ENCODE results near the gene TTC7B.

The TTC7B gene

GRCh38 chr14:90733139-90733808 lies 83.0 kb downstream of the TTC7B start:
- no peak for DNase-seq

- no peak for DNase-seq
Measured at GRCh38 chr14:90732718-90733117, 83.5 kb downstream of the TTC7B start.

DNA sequence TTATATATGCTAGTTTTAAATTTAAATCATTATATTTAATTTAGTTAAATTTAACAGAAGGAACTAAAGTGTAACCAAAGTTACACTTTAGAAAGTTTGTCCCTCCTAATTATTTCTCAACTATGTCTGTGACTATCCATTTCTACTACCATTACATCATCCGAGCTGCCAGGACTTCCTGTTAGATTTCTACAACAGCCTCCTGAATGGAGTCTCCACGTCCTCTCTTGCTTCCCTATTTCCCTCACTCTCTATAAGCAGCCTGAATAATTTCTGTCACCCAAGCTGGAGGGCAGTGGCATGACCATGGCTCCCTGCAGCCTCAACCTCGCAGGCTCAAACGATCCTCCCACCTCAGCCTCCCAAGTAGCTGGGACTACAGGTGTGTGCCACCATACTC lies 84.1 kb downstream of the TTC7B start:
- DNase-seq: no peak

DNA sequence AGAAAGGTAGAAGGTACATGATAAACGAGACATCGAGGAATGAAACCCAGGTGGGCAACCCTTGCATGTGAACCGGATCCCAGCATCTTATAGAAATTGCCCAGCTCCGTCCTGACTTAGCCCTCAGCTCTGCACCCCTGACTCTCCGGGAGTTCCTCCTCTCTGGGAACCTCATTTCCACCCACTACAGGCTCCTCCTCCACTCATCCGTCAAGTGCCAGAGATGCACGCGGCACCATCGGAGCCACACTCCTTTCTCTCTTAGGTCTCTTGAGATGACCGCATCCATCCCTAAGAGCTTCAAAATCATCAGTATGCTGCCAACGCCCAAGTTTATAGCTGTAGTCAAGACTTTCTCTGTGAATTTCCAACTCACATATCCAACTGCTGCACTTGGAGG lies 84.7 kb downstream of the TTC7B start:
- DNase-seq: no peak

- DNase-seq: no peak
Measured at GRCh38 chr14:90730206-90730766, 85.9 kb downstream of the TTC7B start.

GRCh38 chr14:90728951-90729350 lies 87.3 kb downstream of the TTC7B start:
- DNase-seq: no peak

DNA sequence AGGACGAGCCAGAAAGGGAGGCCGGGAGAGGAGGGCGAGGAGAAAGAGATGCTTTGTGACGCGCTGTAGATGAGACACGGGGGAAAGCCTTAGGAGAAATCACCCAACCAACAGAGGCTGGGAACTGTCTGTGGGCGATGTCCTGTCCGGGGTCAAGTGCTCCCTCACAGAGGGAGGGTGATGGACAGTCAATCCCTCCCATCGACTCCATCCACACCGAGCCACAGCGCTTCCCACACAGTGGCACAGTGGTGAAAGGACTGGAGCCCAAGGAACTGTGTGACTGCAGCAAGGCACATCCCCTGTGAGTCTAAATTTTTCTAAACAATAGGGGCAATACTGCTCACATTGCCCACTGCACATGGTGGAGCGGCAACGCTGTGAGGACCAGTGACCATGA lies 89.1 kb downstream of the TTC7B start:
- no peak for DNase-seq

DNA sequence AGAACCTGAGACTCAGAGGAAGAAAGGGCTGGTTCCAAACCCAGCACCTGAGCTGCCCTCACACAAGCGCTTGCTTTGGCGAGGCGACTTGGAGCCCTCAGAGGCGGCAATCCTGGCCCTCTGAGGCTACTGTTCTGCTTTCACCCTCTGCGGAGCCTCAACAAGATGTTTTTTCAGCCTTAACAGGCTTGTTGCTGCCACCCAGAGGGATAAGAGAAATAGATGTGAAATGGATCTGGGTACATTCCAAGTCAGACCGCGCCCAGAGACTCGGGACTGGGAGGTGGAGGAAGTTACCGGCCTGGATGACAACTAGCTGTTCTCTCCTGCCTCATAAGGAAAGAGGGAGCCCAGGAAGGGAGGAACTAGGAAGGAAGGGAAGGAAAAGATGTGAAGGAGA lies 89.6 kb downstream of the TTC7B start:
- no peak for DNase-seq

DNA sequence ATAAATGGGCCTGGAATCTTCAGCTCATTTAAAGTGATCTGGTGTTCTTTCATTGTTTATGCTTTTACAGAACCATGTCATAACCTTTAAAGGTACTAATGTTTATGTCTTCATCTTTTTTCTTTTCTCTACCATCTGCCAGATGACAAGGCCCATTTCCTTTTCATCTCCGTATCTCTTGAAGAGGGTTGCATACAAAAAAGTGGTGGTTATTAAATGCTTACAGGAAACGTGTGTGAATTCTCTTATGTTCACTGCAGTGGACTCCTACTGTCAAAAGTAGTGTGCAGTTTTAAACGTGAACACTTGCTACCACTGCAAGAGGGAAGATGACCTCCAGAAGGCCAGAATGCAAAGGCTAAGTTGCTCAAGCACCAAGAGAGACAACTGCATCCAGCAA lies 91.4 kb downstream of the TTC7B start:
- no peak for DNase-seq

DNA sequence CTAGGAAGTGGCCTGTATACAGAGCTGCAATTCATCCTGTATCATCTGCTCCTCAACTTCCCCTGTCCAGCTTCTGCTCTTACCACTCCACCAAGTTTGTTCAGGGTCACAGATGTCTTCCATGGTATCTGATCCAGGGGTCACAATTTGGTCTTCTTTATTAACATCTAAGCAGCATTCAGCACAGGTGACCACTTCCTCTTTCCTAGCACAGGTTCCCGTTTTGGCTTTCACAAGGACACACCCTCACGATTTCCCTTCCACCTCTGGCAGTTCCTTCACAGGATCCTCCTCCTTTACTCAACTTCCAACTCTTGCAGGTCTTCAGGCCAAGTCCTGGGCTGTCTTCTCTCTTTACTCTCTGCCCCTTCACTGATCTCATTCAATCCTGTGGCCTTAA lies 93.6 kb downstream of the TTC7B start:
- no peak for DNase-seq

DNA sequence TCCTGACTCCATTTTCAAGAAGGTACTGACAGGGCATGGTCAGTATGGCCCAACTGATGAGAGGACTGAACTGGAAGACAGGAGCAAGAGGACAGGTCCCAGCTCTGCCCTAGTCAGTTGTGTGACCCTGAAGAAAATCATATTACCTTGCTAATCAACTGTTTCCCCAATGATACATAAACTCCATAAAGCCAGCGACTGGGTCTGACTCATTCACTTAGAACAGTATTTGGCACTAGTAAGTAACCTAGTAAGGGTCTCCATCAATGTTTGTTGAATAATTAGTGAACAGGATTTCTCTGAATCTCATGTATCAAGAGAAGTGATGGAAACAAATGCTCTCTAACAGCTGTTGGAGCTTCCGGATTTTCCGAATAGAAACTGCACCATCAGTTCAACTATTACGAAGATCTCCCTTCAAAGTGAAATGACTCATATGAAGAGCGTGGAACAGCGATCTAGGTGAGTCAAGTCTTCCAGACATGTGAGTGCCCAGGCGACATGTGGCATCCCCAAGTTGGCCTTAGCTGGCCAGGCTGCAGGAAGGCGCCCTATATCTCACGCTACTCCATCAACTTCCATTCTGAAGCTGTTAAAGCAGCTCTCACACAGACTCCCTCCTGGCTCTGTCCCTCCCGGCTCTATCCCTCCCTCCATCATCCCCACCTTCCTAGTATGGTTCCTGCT lies 94.5 kb downstream of the TTC7B start:
- no peak for DNase-seq

DNA sequence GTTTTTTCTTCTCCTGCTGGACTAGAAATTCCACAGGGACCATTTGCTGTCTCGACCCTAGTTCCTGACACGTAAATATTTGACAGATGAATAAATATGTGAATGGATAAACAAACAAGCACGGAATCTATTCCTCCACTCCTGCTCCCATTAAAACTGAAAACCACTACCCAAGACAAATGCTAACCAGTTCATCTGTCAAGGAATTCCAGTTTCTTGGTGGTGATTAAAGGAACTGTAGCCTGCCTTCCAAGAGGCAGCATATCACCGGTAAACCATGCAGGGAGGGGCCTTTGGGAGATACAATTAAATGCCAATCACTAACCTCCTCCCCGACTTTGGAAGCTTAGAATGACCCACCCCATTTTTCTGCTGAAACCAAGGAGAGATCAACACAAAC lies 95.4 kb downstream of the TTC7B start:
- no peak for DNase-seq

- no peak for DNase-seq
Measured at GRCh38 chr14:90720336-90720735, 95.9 kb downstream of the TTC7B start.

DNA sequence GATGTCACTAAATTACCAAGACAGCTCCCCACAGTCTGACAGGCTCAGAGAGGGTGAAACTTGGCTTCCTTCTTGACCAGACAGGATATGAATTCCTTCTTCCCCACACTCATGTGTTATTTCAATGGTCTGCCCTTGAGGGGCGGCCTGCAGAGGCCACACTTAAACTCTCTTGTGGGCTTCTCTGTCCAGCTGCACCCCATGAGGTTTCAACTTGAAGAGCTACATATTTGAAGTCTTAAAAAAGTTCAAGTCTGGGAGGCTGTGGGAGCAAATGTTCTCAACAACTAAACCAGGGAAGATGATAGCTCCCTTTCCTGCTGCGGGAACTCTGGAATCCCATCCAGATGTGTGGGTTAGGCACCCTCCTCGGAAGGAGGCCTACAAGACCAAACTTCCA lies 98.3 kb downstream of the TTC7B start:
- no peak for DNase-seq

DNA sequence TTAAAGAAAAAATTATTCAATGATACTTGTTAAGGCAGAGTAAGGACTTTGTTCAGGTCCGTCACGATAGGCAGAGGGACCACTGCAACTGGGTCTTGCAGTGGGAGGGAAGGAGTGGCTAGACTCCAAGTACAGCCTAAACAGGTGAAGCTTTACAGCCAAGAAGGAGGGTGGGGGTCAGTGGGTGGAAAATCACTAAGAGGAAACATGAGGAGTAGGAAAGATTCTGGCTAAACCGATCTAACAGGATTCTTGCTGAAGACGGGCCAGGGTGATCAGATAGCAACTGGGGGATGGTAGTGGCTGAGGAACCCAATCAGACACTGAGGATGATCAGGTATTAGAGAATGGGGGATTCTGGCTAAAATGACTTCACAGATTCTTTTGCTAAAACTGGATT lies 100.2 kb downstream of the TTC7B start:
- no peak for DNase-seq

DNA sequence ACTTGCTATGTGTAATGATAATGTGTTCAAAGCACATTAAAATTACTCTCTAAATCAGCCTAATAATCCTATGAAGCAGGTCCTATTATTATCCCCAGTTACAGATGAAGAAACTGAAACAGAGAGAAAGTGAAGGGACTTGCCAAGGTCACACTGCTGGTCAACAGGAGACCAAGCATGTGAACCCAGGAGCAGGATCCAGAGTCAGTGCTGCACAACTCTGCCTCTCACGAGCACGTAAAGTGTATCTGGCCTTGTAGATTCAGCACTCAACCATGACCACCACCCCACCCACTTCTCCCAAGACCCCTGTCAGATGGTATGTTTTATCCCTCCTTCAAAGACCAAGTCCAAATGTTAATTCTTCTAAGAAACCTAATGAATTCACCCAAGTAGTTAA lies 100.7 kb downstream of the TTC7B start:
- DNase-seq: no peak

DNA sequence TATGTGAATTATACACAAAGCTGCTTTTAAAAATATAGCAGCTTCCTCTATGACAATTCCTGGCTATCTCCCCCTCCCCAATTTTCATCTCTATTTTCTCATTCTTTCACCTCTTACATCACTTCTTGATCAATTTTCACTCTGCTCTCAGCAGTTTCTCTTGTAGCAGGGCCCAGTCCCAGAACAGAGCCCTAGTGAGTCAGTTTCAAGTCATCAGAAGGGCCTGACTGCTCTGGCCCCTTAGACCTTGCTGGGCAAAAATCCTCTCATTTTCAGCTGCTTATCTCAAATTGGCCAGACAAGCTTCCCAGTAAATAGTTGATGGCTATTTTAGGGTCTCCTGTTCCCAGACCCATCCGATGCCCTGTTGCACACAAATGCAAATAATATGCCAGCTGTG lies 101.4 kb downstream of the TTC7B start:
- DNase-seq: no peak

GRCh38 chr14:90704738-90705392 lies 111.4 kb downstream of the TTC7B start:
- DNase-seq: no peak

DNA sequence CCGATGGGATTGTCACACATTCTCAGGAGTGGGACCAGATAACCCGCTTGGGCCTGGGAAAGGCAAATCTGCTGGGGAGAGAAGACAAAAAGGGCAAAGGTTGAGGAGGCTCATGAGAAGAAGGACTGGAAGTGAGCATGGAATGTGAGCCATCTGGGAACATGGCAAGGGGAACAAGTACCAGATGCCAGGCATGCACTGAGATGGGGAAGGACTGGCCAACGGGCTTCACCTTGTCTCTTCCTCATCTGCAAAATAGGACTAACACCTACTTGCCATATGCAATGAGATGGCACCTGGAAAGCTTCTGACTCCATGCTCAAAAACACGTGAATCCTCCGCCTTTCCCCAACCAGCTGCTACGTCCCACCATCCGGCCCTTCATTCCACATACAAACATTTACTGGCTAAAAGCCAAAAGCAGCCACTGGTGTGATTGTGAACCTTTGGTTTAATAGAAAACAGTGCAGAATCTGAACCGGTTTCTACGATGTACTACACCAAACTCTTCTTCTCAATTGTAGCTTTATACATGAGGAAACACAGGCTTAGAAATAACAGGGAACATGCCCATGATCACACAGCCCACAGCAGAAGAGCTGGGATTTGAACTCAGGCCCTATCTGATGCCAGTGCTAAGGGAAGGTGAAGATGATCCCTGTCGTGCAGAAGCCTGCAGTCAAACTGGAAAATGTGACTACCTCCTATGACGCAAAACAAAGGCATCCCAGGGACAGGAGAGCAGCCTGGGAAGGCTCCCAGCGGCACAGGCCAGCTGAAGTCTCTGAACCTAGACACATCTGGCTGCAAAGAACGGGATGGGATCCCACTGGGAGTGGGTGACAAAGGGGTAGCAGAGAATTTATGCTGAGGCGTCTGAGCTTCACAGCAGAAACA lies 112.1 kb downstream of the TTC7B start:
- no peak for DNase-seq

- no peak for DNase-seq
Measured at GRCh38 chr14:90700933-90701776, 115.1 kb downstream of the TTC7B start.

- DNase-seq: no peak
Measured at GRCh38 chr14:90699016-90699415, 117.2 kb downstream of the TTC7B start.

DNA sequence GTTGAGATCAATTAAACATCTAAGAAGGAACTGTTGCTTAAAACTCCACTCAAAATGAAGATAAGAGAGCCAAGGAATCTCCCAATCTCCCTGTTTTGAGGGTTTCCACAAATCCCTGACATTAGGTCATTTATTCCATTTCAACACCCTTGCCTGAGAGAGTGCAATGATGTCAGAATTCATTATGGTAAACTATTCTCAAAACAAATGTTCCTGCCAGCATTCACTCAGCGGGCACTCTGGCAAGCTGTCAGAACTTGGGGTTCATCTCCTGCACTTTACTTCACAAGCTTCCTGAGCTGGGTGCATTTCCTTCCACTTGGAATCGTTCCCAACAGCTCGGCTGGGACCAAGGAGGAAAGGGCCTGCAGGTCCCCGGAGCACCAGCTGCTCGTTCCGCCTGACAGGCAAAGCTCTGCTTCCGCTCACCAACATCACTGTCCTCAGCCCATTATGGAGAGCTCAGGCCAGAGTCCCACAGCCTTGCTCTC lies 117.8 kb downstream of the TTC7B start:
- no peak for DNase-seq

All from 8988T (cell line).